Sigmoid colon (tissue), 7 donors: ENCODE data around the gene CCDC184. TPM values are rescaled to one million over a fixed set of nuclear protein-coding genes. Genes with fewer than 3 reads are reported as not detected.

ENCODE experiments used
- DNase-seq: peaks from one replicate; pipeline ENCODE4 v3.0.0-alpha.2; 2019
- H3K27ac ChIP-seq, 4 donors: fragments of 200-600 bp; sonication (generic); one replicate each; pipeline ENCODE4 v1.5.1; 2016 to 2019; ENCODE audit warnings: mild to moderate bottlenecking in 1 of 4
- H3K27me3 ChIP-seq, 3 donors: fragments of 200-600 bp; sonication (generic); one replicate each; pipeline ENCODE4 v1.5.1; 2019; ENCODE audit warnings: mild to moderate bottlenecking in 1 of 3
- H3K36me3 ChIP-seq, 4 donors: fragments of 200-600 bp; sonication (generic); one replicate each; pipeline ENCODE4 v1.5.1; 2016 to 2019
- H3K4me1 ChIP-seq, 4 donors: fragments of 200-600 bp; sonication (generic); one replicate each; pipeline ENCODE4 v1.5.1; 2017 to 2019
- H3K4me3 ChIP-seq, 4 donors: fragments of 200-600 bp; sonication (generic); one replicate each; pipeline ENCODE4 v1.5.1; 2017 to 2019; ENCODE audit warnings: mild to moderate bottlenecking in 2 of 4, moderate library complexity in 1 of 4
- H3K9me3 ChIP-seq, 4 donors: fragments of 200-600 bp in 3 of 4; sonication (generic) in 3 of 4; one replicate each; pipeline versions ENCODE4 v1.5.1 to v1.6.1; 2013 to 2019
- EP300 ChIP-seq, 4 donors: sonication (generic); formaldehyde crosslinking; IDR thresholded peaks; one replicate each; pipeline ENCODE4 v1.6.1; 2017; ENCODE audit warnings: antibody characterized with exemption in 4 of 4
- POLR2A ChIP-seq, 2 donors: fragments of 450-650 bp; IDR thresholded peaks; one replicate each; pipeline ENCODE4 v1.6.1; 2016; ENCODE audit warnings: antibody characterized with exemption in 2 of 2, mild to moderate bottlenecking in 2 of 2, moderate library complexity in 2 of 2
- POLR2AphosphoS5 ChIP-seq, 4 donors: sonication (generic); formaldehyde crosslinking; IDR thresholded peaks; one replicate each; pipeline ENCODE4 v1.6.1; 2017; ENCODE audit warnings: antibody characterized with exemption in 4 of 4
- WGBS, 2 donors: extraction: QIAGEN DNeasy Blood & Tissue Kit; methylation state at CpG; one replicate each; pipeline ENCODE4 v1.1.7; 2013; 5-methylcytosine and 5-hydroxymethylcytosine counted together
- intact Hi-C: fragments of 100-400 bp; cut with DNase I; formaldehyde crosslinking; loops from one replicate; pipeline ENCODE4 v1.15.1; 2023
- polyA plus RNA-seq, 3 donors: library from polyadenylated mRNA; stranded (reverse); fragments of 200-250 nt; gene quantifications; one replicate each; pipeline ENCODE4 v1.2.3, GENCODE V29; 2013
- total RNA-seq, 4 donors: library from RNA; depleted of rRNA; stranded (reverse); fragments of >200 nt; gene quantifications; one replicate each; pipeline ENCODE4 v1.1.0, GENCODE V29; 2016
- TF ChIP-seq, protein P1 (sequence below), 4 experiments: fragments of 450-650 bp in 3 of 4; fragments of 200-600 bp in 1 of 4; IDR thresholded peaks; one replicate each; pipeline ENCODE4 v1.5.1; 2016 to 2019; ENCODE audit warnings: antibody characterized with exemption in 4 of 4, mild to moderate bottlenecking in 3 of 4, moderate library complexity in 2 of 4
- donor health status: healthy with polysubstance abuse.
- donor health status: Bipolar disorder and iron deficiency.
- donor health status: healthy.

Gene CCDC184
- total and polyA plus RNA-seq, 7 donors: 0.60 to 3.3 (median 1.9) TPM; not detected in 1

DNA sequence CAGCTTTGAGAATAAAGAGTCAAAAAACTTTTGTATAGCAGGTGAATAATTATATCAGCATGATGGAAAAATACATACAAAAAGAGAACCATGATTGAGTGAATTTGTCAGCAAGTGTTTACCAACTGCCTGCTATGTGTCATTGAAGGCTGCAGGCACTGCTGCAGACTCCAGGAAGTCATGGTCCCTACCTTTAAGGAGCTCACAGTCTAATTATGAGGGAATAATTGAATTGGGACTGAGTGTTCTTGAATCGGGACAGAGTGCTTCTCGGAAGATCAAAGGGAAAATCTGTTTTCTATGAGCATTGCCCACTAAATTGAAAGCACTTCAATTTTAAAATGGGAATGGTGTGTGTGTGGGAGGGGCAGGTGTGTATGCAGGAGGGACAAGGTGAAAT is 10.2 kb downstream of the CCDC184 start:
- Histone ChIP-seq H3K9me3 (no peaks in the 10 kb centered on the region), H3K27ac (no peak overlapping the region), H3K36me3 (no peaks in the 10 kb centered on the region), H3K27me3 (no peaks in the 10 kb centered on the region), H3K4me1 (peaks cover 0 to 6% (median 3%) of the 10 kb centered on the region in 4 donors), H3K4me3 (no peak overlapping the region)
- no peak for DNase-seq
- WGBS, 2 donors: 19 to 72% methylated on average over 2 of the region's 2 CpGs
- TF ChIP-seq POLR2A (IDR thresholded peaks at IDR 0.05): no peak
- TF ChIP-seq POLR2AphosphoS5 (IDR thresholded peaks at IDR 0.05): no peak
- TF ChIP-seq, protein P1, sequence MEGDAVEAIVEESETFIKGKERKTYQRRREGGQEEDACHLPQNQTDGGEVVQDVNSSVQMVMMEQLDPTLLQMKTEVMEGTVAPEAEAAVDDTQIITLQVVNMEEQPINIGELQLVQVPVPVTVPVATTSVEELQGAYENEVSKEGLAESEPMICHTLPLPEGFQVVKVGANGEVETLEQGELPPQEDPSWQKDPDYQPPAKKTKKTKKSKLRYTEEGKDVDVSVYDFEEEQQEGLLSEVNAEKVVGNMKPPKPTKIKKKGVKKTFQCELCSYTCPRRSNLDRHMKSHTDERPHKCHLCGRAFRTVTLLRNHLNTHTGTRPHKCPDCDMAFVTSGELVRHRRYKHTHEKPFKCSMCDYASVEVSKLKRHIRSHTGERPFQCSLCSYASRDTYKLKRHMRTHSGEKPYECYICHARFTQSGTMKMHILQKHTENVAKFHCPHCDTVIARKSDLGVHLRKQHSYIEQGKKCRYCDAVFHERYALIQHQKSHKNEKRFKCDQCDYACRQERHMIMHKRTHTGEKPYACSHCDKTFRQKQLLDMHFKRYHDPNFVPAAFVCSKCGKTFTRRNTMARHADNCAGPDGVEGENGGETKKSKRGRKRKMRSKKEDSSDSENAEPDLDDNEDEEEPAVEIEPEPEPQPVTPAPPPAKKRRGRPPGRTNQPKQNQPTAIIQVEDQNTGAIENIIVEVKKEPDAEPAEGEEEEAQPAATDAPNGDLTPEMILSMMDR (IDR thresholded peaks at IDR 0.05): no peak
- no peak for TF ChIP-seq EP300 (IDR thresholded peaks at IDR 0.05)
- intact Hi-C loops: no loop called here

DNA sequence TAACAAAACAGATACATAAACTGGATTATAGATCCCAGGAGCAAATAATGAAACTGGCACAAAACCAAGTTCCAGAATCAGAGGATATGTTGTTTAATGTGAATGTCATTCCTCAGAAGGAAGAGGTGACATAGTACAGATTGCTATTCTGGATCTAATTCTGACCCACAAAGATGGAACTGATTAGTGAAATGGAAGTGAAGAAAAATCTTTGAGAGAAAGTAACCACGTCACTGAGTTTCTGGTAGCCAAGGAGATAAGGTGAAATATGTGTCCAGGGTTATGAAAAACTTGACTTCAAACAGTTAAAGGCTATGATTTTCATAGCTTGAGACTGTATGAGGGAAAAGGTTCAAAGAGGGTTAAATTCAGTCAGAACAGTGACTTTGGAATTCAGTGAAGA is 11.4 kb downstream of the CCDC184 start:
- Histone ChIP-seq H3K27me3 (no peaks in the 10 kb centered on the region), H3K4me1 (peaks cover 0 to 18% (median 14%) of the 10 kb centered on the region in 4 donors), H3K36me3 (no peaks in the 10 kb centered on the region), H3K9me3 (no peaks in the 10 kb centered on the region), H3K4me3 (no peak overlapping the region), H3K27ac (no peak overlapping the region)
- intact Hi-C loops: loop anchor here (5.0 kb wide), 2 partner anchors 37 to 158 kb away; partner anchors contain the start of genes ASB8 and ZNF641
- TF ChIP-seq EP300 (IDR thresholded peaks at IDR 0.05): no peak
- TF ChIP-seq, protein P1 (IDR thresholded peaks at IDR 0.05): no peak
- no peak for TF ChIP-seq POLR2AphosphoS5 (IDR thresholded peaks at IDR 0.05)
- no peak for DNase-seq
- 68 to 69% methylated on average over 1 of the region's 1 CpG for WGBS, 2 donors

DNA sequence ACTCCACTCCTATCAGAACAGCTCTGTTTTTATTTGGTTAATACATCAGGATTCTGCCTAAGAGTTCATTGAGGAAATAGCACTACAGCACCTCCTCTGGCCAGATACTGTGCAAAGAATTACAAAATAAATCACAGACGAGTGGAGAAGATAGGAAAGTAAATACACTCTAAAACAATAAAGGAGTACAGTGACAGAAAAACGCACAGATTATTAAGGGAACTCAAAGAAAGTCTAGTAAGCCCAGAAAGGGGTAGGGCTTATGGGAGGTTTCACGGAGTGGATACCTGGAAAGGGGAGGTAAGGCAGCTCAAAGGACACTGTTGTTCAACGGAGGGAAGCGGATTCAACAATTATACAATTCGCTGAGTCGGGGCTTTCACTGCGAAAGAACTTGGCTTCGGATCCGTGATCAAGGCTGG is 14.1 kb downstream of the CCDC184 start:
- H3K27ac ChIP-seq: peak overlapping the region; percentile 89 to 98 (median 94)
- DNase-seq: no peak
- no peaks in the 10 kb centered on the region for H3K36me3 ChIP-seq
- no peaks in the 10 kb centered on the region for H3K9me3 ChIP-seq
- TF ChIP-seq, protein P1 (IDR thresholded peaks at IDR 0.05): peak; percentile 28 to 61 (median 48)
- TF ChIP-seq EP300 (IDR thresholded peaks at IDR 0.05): no peak
- TF ChIP-seq POLR2AphosphoS5 (IDR thresholded peaks at IDR 0.05): no peak
- peaks cover 0 to 31% (median 28%) of the 10 kb centered on the region in 4 donors for H3K4me1 ChIP-seq
- intact Hi-C loops: loop anchor here (5.0 kb wide), 2 partner anchors 40 to 155 kb away; partner anchors contain the start of genes ASB8 and ZNF641
- whole genome bisulfite sequencing, 2 donors: 1 to 2% methylated on average over 10 of the region's 10 CpGs
- H3K4me3 ChIP-seq: peak overlapping the region; percentile 51 to 75 (median 62)
- H3K27me3 ChIP-seq: no peaks in the 10 kb centered on the region

DNA sequence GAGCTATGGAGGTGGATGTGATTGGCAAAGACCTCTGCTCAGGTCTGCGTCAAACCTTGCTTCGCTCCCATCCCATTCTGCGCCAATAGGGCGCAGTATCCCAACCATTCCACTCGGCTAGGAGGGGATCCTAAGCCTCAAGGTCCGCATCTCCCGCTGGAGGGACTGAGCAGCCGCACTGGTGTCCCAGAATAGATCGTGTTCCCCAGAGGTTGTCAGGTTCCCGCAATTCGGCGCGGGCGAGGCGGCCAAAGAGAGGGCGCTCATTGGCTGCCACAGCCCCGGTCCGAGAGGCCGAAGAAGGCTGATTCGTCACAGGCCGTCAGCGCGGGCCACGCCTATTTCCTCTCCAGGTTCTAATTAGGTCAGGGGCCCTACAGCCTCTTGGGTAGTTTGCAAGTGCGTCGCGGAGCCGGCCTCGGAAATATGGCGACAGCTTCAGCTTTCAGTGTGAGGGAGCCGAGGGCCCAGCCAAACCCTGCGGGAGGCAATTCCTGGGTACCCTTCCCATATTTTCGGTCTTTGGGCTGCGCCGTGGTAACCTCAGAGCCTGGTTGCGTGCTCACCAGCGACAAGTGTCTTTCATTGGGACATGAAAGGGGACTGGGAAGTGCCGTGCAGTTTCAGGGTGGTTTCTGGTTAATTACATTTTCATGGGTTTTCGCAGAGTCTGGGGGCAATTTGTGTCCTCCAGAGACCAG is 14.7 kb downstream of the CCDC184 start:
- Histone ChIP-seq H3K4me3 (peak overlapping the region; percentile 51 to 75 (median 62)), H3K9me3 (no peaks in the 10 kb centered on the region), H3K27me3 (no peaks in the 10 kb centered on the region), H3K27ac (peak overlapping the region; percentile 89 to 98 (median 94)), H3K36me3 (no peaks in the 10 kb centered on the region), H3K4me1 (peaks cover 0 to 31% (median 28%) of the 10 kb centered on the region in 4 donors)
- intact Hi-C loops: loop anchor here (2.0 to 5.0 kb wide), 3 partner anchors 15 to 154 kb away; partner anchors contain the start of genes ASB8 and ZNF641
- WGBS, 2 donors: 1 to 2% methylated on average over 39 of the region's 39 CpGs
- TF ChIP-seq, protein P1 (IDR thresholded peaks at IDR 0.05): no peak
- TF ChIP-seq EP300 (IDR thresholded peaks at IDR 0.05): peak in 1 of 4 donors; percentile 54
- peak; percentile 97 to 99 (median 98) for TF ChIP-seq POLR2AphosphoS5 (IDR thresholded peaks at IDR 0.05)
- peak; percentile 96 for TF ChIP-seq POLR2A (IDR thresholded peaks at IDR 0.05)
- DNase-seq: peak; percentile 99
